CD8-positive, alpha-beta memory T cell (primary cell): Measurements from ENCODE around the gene SLC25A1. TPM values are rescaled to one million over a fixed set of nuclear protein-coding genes. Genes with fewer than 3 reads are reported as not detected.
"Not testable (repeated sequence)": the region's sequence is repeated elsewhere in the genome, so short reads cannot be mapped to it uniquely, and the experiment has no call there.

ENCODE experiments used
- CTCF ChIA-PET: fragments of 350-600 bp; sonication (Branson Sonifier 250); formaldehyde crosslinking; loops from one replicate; lab custom pipeline; 2021; ENCODE audit warnings: antibody characterized with exemption; lab: Charles Lee
- POLR2A ChIA-PET: fragments of 350-600 bp; sonication (Branson Sonifier 250); formaldehyde crosslinking; loops from one replicate; lab custom pipeline; 2021; ENCODE audit warnings: antibody characterized with exemption; lab: Charles Lee
- DNase-seq, 5 donors: peaks; one replicate each; pipeline versions ENCODE4 v3.0.0 to v3.0.0-alpha.2; 2020 to 2022; ENCODE audit warnings: mixed read lengths in 1 of 5
- H3K27ac ChIP-seq: one replicate; pipeline ENCODE4 v1.7.0; 2013; ENCODE audit warnings: low read depth, mild to moderate bottlenecking, low read length, moderate library complexity
- H3K27me3 ChIP-seq: 2 replicates; pipeline ENCODE4 v1.7.0; 2013; ENCODE audit warnings: low read length, mild to moderate bottlenecking; ENCODE audit not compliant: insufficient read depth, poor library complexity, severe bottlenecking
- H3K36me3 ChIP-seq: 2 replicates; pipeline ENCODE4 v1.7.0; 2013; ENCODE audit warnings: mild to moderate bottlenecking, low read length, moderate library complexity; ENCODE audit not compliant: insufficient read depth
- H3K4me1 ChIP-seq: 2 replicates; pipeline ENCODE4 v1.7.0; 2013; ENCODE audit warnings: mild to moderate bottlenecking, low read length, moderate library complexity; ENCODE audit not compliant: insufficient read depth
- H3K4me3 ChIP-seq: 2 replicates; pipeline ENCODE4 v1.7.0; 2013; ENCODE audit warnings: mild to moderate bottlenecking, low read length
- H3K9me3 ChIP-seq: 2 replicates; pipeline ENCODE4 v1.7.0; 2013; ENCODE audit warnings: mild to moderate bottlenecking, low read length
- H3K27ac Mint-ChIP-seq, 8 donors: one replicate each; pipeline ENCODE4 v1.8.0; 2020 to 2021; ENCODE audit warnings: mixed read lengths in 8 of 8, mild to moderate bottlenecking in 6 of 8, inconsistent platforms in 3 of 8, moderate library complexity in 3 of 8
- H3K27me3 Mint-ChIP-seq, 2 donors: one replicate each; pipeline ENCODE4 v1.8.0; 2020 to 2021; ENCODE audit warnings: mixed read lengths in 2 of 2, mild to moderate bottlenecking in 1 of 2, moderate library complexity in 1 of 2
- H3K36me3 Mint-ChIP-seq, 3 donors: one replicate each; pipeline ENCODE4 v1.8.0; 2020 to 2021; ENCODE audit warnings: mixed read lengths in 3 of 3, inconsistent platforms in 1 of 3, mild to moderate bottlenecking in 1 of 3
- H3K4me1 Mint-ChIP-seq, 3 donors: one replicate each; pipeline ENCODE4 v1.8.0; 2020 to 2021; ENCODE audit warnings: mixed read lengths in 3 of 3, inconsistent platforms in 1 of 3, mild to moderate bottlenecking in 1 of 3
- H3K4me3 Mint-ChIP-seq, 7 donors: one replicate each; pipeline ENCODE4 v1.8.0; 2020 to 2021; ENCODE audit warnings: mixed read lengths in 7 of 7, mild to moderate bottlenecking in 6 of 7, moderate library complexity in 4 of 7, inconsistent platforms in 2 of 7
- H3K9me3 Mint-ChIP-seq, 5 donors: one replicate each; pipeline ENCODE4 v1.8.0; 2020 to 2022; ENCODE audit warnings: mixed read lengths in 5 of 5, mild to moderate bottlenecking in 3 of 5, moderate library complexity in 2 of 5, inconsistent platforms in 1 of 5
- polyA plus RNA-seq: library from polyadenylated mRNA; unstranded; fragments of 300-500 nt; fragmentation: Illumina TruSeq; gene quantifications from one replicate; pipeline ENCODE4 v1.2.3, GENCODE V29; 2021
- total RNA-seq, 2 experiments: library from RNA; stranded (reverse); gene quantifications; one replicate each; pipeline ENCODE4 v1.2.3, GENCODE V29; 2021

SLC25A1 gene
- total and polyA plus RNA-seq, 3 experiments from 2014 or later: 42.4 to 69.9 (median 44.7) TPM

DNA sequence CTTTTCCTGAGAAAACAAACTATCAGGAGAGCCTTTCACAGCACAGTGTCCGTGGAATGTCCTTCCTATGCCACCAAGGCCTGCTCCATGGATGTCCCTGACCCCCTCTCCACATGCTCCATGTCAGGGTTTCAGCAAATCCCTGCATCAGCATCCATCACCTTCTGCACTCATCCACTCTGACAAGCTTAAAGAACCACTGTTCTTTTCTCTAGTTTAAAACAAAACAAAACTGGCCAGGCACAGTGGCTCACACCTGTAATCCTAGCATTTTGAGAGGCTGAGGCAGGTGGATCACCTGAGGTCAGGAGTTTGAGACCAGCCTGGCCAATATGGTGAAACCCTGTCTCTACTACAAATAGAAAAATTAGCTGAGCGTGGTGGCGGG, 24.3 kb upstream of the SLC25A1 start:
- H3K9me3 ChIP-seq, H3K9me3 Mint-ChIP-seq, H3K4me1 Mint-ChIP-seq, H3K36me3 ChIP-seq, H3K36me3 Mint-ChIP-seq, H3K27me3 ChIP-seq, H3K4me3 ChIP-seq, POLR2A ChIA-PET, CTCF ChIA-PET, H3K27ac Mint-ChIP-seq, H3K27ac ChIP-seq, H3K27me3 Mint-ChIP-seq, DNase-seq, H3K4me3 Mint-ChIP-seq, H3K4me1 ChIP-seq: not testable (repeated sequence)

DNA sequence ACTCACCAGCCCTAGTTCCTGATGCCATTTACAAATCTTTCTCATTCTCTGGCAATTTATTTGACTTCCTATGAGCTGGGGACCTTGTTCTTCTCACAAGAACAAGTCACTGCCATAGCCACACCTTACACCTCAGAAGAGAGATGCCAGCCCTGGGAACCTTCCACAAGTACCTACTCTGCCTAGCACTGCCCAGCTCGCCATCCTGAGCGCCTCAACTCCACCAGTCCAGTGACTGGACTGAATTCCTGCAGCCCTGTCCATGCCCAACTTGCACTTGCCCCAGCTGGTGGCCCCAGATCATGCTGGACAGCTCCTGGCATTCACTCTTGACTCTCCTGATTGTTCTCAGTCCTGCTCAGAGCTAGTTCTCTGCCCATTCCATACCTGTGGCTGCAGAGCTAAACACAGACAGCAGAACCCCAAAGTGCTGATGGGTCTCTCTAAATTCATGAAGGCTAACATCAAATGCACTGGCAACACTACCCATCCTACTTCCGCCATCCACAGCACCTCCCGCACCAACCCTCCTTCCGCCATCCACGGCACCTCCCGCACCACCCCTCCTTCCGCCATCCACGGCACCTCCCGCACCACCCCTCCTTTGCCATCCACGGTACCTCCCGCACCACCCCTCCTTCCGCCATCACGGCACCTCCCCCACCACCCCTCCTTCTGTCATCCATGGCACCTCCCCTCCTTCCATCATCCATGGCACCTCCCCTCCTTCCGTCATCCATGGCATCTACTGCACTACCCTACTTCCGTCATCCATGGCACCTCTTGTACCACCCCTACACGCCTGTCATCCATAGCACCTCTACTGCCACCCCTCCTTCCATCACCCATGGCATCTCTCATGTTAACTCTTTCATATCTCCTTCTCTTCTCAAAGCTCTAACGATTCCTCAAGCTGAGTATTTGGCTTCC, 23.6 kb upstream of the SLC25A1 start:
- no peak for DNase-seq
- ChIA-PET CTCF (no interaction called here), POLR2A (no interaction called here)
- Mint-ChIP-seq H3K4me3 (no peak overlapping the region), H3K9me3 (no peaks in the 10 kb centered on the region), H3K27me3 (peaks cover 3 to 8% of the 10 kb centered on the region in 2 donors), H3K27ac (no peak overlapping the region), H3K4me1 (peaks cover 0 to 4% (median 2%) of the 10 kb centered on the region in 3 donors), H3K36me3 (no peaks in the 10 kb centered on the region)
- Histone ChIP-seq H3K4me3 (no peak overlapping the region), H3K27me3 (no peaks in the 10 kb centered on the region), H3K36me3 (no peaks in the 10 kb centered on the region), H3K9me3 (no peaks in the 10 kb centered on the region), H3K27ac (no peak overlapping the region), H3K4me1 (no peaks in the 10 kb centered on the region)

DNA sequence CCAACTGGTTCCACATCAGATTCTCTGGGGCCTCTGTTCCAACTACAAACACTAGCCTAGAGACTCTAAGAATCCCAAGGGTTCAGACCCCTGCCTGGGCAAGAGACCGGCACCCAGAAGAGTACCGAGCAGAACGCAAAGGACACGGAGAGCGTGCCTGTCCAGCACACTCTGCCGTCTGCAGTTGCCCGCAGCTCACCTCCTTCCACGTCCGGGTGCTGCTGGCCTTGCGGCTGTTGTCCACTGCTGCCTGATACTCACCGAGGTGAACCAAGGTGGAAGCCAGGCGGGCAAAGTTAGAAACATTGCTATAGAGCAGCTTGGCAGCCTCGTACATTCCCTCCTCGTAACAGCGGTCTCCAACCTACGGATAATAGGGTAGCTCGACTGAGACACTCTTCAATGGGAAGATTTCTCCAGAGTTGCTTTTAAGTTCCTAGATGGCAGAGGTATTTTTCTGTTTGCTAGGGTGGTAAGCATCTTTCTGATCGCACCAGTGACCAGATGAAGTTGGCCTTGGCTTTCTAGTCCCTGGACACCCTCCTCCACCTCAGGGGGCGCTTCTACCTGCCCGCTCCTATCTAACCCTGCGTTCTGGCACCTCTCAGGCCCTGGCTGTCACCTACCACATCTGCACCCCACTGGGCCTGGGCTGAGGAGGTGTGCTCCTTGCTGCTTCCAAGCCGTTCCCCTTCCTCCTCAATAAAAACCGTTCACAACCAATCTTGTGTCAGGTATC, 22.8 kb upstream of the SLC25A1 start:
- Histone ChIP-seq H3K4me3 (no peak overlapping the region), H3K4me1 (no peaks in the 10 kb centered on the region), H3K9me3 (no peaks in the 10 kb centered on the region), H3K27ac (no peak overlapping the region), H3K27me3 (no peaks in the 10 kb centered on the region), H3K36me3 (no peaks in the 10 kb centered on the region)
- no peaks in the 10 kb centered on the region for H3K36me3 Mint-ChIP-seq
- H3K4me3 Mint-ChIP-seq: no peak overlapping the region
- POLR2A ChIA-PET: no interaction called here
- peaks cover 3 to 8% of the 10 kb centered on the region in 2 donors for H3K27me3 Mint-ChIP-seq
- H3K27ac Mint-ChIP-seq: peak overlapping the region in 1 of 8 donors; percentile 24
- H3K4me1 Mint-ChIP-seq: peaks cover 0 to 9% (median 2%) of the 10 kb centered on the region in 3 donors
- no peak for DNase-seq
- CTCF ChIA-PET: no interaction called here
- no peaks in the 10 kb centered on the region for H3K9me3 Mint-ChIP-seq

DNA sequence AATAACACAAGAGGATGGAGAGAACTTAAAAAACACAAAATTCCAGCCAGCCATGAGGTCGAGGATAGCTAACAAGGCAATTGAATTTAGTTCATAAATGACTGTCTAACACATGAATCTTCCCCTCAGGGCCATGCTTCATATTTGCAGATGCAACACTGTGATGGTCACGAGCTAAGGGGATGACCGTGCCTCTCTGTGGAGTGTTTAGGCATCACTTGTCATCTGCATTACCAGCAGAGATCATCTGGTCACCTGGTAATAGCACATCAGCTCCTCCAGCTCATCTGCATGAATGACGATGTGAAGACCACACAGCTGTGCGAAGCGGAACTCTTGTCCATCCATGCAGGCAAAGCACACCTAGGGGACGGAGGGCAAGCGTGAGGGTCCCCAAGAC, 20.9 kb upstream of the SLC25A1 start:
- no peak overlapping the region for H3K27ac Mint-ChIP-seq
- peaks cover 3 to 8% of the 10 kb centered on the region in 2 donors for H3K27me3 Mint-ChIP-seq
- no peaks in the 10 kb centered on the region for H3K27me3 ChIP-seq
- no peaks in the 10 kb centered on the region for H3K9me3 Mint-ChIP-seq
- H3K9me3 ChIP-seq: no peaks in the 10 kb centered on the region
- no peak overlapping the region for H3K4me3 ChIP-seq
- no peaks in the 10 kb centered on the region for H3K36me3 ChIP-seq
- H3K4me1 ChIP-seq: peaks cover 9% of the 10 kb centered on the region
- no peaks in the 10 kb centered on the region for H3K36me3 Mint-ChIP-seq
- CTCF ChIA-PET: no interaction called here
- peaks cover 14 to 25% (median 18%) of the 10 kb centered on the region in 3 donors for H3K4me1 Mint-ChIP-seq
- no peak overlapping the region for H3K27ac ChIP-seq
- no peak overlapping the region for H3K4me3 Mint-ChIP-seq
- POLR2A ChIA-PET: no interaction called here
- no peak for DNase-seq

DNA sequence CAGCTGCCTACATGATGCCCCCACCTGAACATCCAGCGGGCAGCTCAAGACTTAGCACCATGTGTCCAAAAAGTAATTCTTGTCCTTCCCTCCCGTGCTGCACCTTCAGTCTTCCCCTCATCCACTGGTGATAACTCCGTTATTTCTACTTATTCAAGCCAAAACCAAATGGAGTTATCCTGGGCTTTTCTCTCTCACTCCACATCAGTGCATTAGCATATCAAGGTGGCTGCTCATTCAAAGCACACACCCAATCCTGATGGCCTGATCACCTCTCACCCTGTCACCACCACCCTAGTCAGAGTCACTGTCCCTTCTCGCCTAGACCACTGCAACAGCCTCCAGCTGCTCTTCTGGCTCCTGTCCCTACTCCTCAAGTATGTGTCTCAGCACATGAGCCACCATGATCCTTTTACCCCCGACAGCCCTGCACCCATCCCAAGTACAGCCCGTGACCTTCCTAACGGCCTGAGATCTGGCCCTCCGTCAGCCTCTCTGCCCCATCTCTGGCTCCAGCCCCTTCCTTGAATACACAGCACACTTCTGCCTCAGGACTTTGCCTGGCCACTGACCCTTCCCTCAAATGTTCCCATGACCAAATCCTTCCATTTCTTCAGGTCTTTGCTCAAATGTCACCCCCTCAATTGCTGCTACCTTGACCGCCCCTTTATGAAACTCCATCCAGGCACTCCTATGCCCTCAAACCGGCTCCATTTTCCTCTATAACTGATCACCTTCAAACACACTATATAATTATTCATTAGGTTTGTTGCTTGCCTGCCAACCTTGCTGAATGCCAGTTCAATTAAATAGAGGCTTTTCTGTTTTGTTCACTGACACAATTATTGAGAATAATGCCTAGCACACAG, 19.7 kb upstream of the SLC25A1 start:
- no peaks in the 10 kb centered on the region for H3K27me3 ChIP-seq
- Mint-ChIP-seq H3K27me3 (peaks cover 3 to 8% of the 10 kb centered on the region in 2 donors), H3K27ac (peak overlapping the region in 1 of 8 donors; percentile 35), H3K4me3 (no peak overlapping the region), H3K9me3 (no peaks in the 10 kb centered on the region), H3K36me3 (peaks cover 0 to 2% (median 0%) of the 10 kb centered on the region in 3 donors), H3K4me1 (peaks cover 14 to 25% (median 18%) of the 10 kb centered on the region in 3 donors)
- H3K4me3 ChIP-seq: no peak overlapping the region
- no peaks in the 10 kb centered on the region for H3K9me3 ChIP-seq
- no peak for DNase-seq
- POLR2A ChIA-PET: no interaction called here
- H3K36me3 ChIP-seq: no peaks in the 10 kb centered on the region
- CTCF ChIA-PET: no interaction called here
- peaks cover 9% of the 10 kb centered on the region for H3K4me1 ChIP-seq
- H3K27ac ChIP-seq: no peak overlapping the region

DNA sequence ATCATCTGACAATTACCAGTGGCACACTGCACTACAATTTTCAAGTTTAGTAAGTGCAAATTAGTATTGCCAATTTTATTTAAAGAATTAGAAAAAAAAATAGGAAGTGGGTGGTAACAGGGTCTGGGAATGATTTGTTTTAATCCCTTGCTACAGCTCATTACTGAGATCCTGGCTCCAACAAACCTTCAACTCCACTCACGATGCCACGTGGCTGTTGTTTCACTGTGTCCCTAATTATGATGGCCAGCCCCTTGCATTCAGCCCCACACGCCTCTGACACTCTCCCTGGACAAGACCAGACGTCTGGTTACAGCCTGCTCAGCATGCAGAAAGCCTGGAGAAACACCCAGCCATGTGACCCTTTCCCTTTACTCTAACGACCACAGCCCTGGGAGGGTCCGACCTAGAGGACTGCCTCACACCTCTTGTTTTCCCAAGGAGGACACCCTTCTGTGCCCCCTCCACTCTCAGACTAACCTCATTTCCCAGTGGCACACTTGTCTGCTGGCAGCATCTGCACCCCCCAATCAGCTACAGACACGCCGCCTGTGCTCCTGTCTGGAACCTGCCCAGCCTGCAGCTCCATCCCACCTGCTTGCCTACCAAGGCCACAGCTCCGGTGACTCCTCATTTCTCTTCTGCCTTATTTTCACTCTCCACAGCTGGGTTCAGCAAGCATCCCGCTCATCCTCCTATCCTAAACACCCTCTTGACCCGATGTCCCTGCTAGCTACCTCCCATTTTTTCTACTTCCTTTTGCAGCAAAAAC, 18.5 kb upstream of the SLC25A1 start:
- no peak overlapping the region for H3K4me3 Mint-ChIP-seq
- ChIA-PET CTCF (no interaction called here), POLR2A (no interaction called here)
- H3K36me3 ChIP-seq: no peaks in the 10 kb centered on the region
- H3K36me3 Mint-ChIP-seq: peaks cover 0 to 2% (median 0%) of the 10 kb centered on the region in 3 donors
- no peaks in the 10 kb centered on the region for H3K9me3 ChIP-seq
- H3K9me3 Mint-ChIP-seq: no peaks in the 10 kb centered on the region
- no peak for DNase-seq
- no peak overlapping the region for H3K4me3 ChIP-seq
- peak overlapping the region in 2 of 8 donors; percentile 43 to 59 for H3K27ac Mint-ChIP-seq
- peaks cover 9% of the 10 kb centered on the region for H3K4me1 ChIP-seq
- peaks cover 14 to 25% (median 18%) of the 10 kb centered on the region in 3 donors for H3K4me1 Mint-ChIP-seq
- no peak overlapping the region for H3K27ac ChIP-seq
- no peaks in the 10 kb centered on the region for H3K27me3 ChIP-seq
- H3K27me3 Mint-ChIP-seq: peaks cover 3 to 14% of the 10 kb centered on the region in 2 donors
